GM18511 (cell line): ENCODE data around the gene PPP2R5E.
"Not testable (repeated sequence)": the region's sequence is repeated elsewhere in the genome, so short reads cannot be mapped to it uniquely, and the experiment has no call there.

Source experiments
- ATAC-seq: cut with Tn5 transposase; IDR thresholded peaks from one replicate; pipeline ENCODE4 v1.9.1; 2021; ENCODE audit warnings: mild to moderate bottlenecking, moderate library complexity; ENCODE audit not compliant: unreplicated experiment

PPP2R5E gene

GRCh38 chr14:63392236-63392635 lies 150.9 kb downstream of the PPP2R5E start:
- no peak for ATAC-seq

- ATAC-seq, result peak; percentile 76
These were observed 154.3 kb downstream of the PPP2R5E start for GRCh38 chr14:63388766-63389431.

- ATAC-seq, result no peak
These were observed 155.5 kb downstream of the PPP2R5E start for GRCh38 chr14:63387711-63388110.

GRCh38 chr14:63383776-63384367 lies 159.3 kb downstream of the PPP2R5E start:
- peak; percentile 99 for ATAC-seq

- no peak for ATAC-seq
These were observed 164.7 kb downstream of the PPP2R5E start for GRCh38 chr14:63378444-63378843.

- ATAC-seq, result no peak
These were observed 167.4 kb downstream of the PPP2R5E start for GRCh38 chr14:63375769-63376168.

GRCh38 chr14:63371613-63372012 lies 171.6 kb downstream of the PPP2R5E start:
- ATAC-seq, result not testable (repeated sequence)

- ATAC-seq, result no peak
These were observed 172.1 kb downstream of the PPP2R5E start for GRCh38 chr14:63371033-63371432.

GRCh38 chr14:63367742-63368364 lies 175.3 kb downstream of the PPP2R5E start:
- ATAC-seq, result no peak

- no peak for ATAC-seq
These were observed 180.8 kb downstream of the PPP2R5E start for GRCh38 chr14:63362389-63362819.

- ATAC-seq, result peak; percentile 64
These were observed 181.4 kb downstream of the PPP2R5E start for GRCh38 chr14:63361790-63362189.

- ATAC-seq, result no peak
These were observed 185.3 kb downstream of the PPP2R5E start for GRCh38 chr14:63357841-63358240.

- no peak for ATAC-seq
These were observed 197.4 kb downstream of the PPP2R5E start for GRCh38 chr14:63345826-63346225.

- ATAC-seq, result no peak
These were observed 198.8 kb downstream of the PPP2R5E start for GRCh38 chr14:63344336-63344735.

- ATAC-seq, result no peak
These were observed 199.3 kb downstream of the PPP2R5E start for GRCh38 chr14:63343878-63344277.

GRCh38 chr14:63342371-63342770 lies 200.8 kb downstream of the PPP2R5E start:
- no peak for ATAC-seq

GRCh38 chr14:63328787-63329737 lies 214.1 kb downstream of the PPP2R5E start:
- ATAC-seq, result no peak

GRCh38 chr14:63326840-63327239 lies 216.3 kb downstream of the PPP2R5E start:
- no peak for ATAC-seq

GRCh38 chr14:63322897-63323573 lies 220.1 kb downstream of the PPP2R5E start:
- ATAC-seq, result no peak

GRCh38 chr14:63322472-63322871 lies 220.7 kb downstream of the PPP2R5E start:
- no peak for ATAC-seq
